ENCODE data around the gene AGMAT.

AGMAT gene

GRCh38 chr1:15524283-15525049, 60.4 kb downstream of the AGMAT start:
- peak; percentile 100 for DNase-seq (ENCODE audit: low spot score)

- DNase-seq (ENCODE audit: low spot score): no peak
Observed at GRCh38 chr1:15524021-15524282, 60.9 kb downstream of the AGMAT start, which contains the start of gene CASP9. Gene CASP9 (minus strand): TSS chr1:15524215. CDS start chr1:15524200, 15 bp downstream.

GRCh38 chr1:15523104-15524020, 61.5 kb downstream of the AGMAT start:
- no peak for DNase-seq (ENCODE audit: low spot score)

GRCh38 chr1:15522551-15522950, 62.3 kb downstream of the AGMAT start:
- DNase-seq (ENCODE audit: low spot score): no peak
